NT2/D1 (cell line): ENCODE results near the gene CCDC86.

ENCODE experiments used
- SUZ12 ChIP-seq: IDR thresholded peaks from 2 replicates; pipeline ENCODE4 v1.6.1; 2011; ENCODE audit not compliant: insufficient read length, insufficient read depth; ENCODE audit errors: extremely low read depth
- YY1 ChIP-seq: IDR thresholded peaks from 2 replicates; pipeline ENCODE4 v1.6.1; 2011; ENCODE audit not compliant: insufficient read length, insufficient read depth
- ZNF274 ChIP-seq: IDR thresholded peaks from 2 replicates; pipeline ENCODE4 v1.6.1; 2011; ENCODE audit warnings: mild to moderate bottlenecking, low read depth, low read length

GRCh38 chr11:60830478-60831142, 11.3 kb upstream of the CCDC86 start:
- TF ChIP-seq YY1: no peak
- TF ChIP-seq ZNF274: no peak
- TF ChIP-seq SUZ12: no peak
